HepG2 (cell line): Measurements from ENCODE around the gene ACOT8. TPM values are rescaled to one million over a fixed set of nuclear protein-coding genes. Genes with fewer than 3 reads are reported as not detected.

ENCODE experiments used
- DDIT3 ChIP-seq: sonication (generic); formaldehyde crosslinking; IDR thresholded peaks from 2 replicates; pipeline ENCODE4 v1.4.0; 2020; ENCODE audit warnings: mild to moderate bottlenecking, missing genetic modification reagents
- E2F1 ChIP-seq: sonication (generic); formaldehyde crosslinking; IDR thresholded peaks from 2 replicates; pipeline ENCODE4 v1.5.0; 2020; ENCODE audit warnings: missing genetic modification reagents
- FOSL1 ChIP-seq: sonication (generic); formaldehyde crosslinking; IDR thresholded peaks from 2 replicates; pipeline ENCODE4 v1.9.0; 2021; ENCODE audit warnings: missing genetic modification reagents, borderline replicate concordance
- GLI4 ChIP-seq: sonication (generic); formaldehyde crosslinking; IDR thresholded peaks from 2 replicates; pipeline ENCODE4 v1.5.1; 2020; ENCODE audit warnings: missing genetic modification reagents, mild to moderate bottlenecking, moderate library complexity, borderline replicate concordance
- LCORL ChIP-seq, 2 experiments: fragments of 450-650 bp in 1 of 2; sonication (generic) in 1 of 2; formaldehyde crosslinking in 1 of 2; IDR thresholded peaks; 2 replicates each; pipeline versions ENCODE4 v1.5.0 to v1.6.1; 2017 to 2020; ENCODE audit warnings: antibody characterized with exemption in 1 of 2, missing genetic modification reagents in 1 of 2
- NFYB ChIP-seq: sonication (generic); formaldehyde crosslinking; IDR thresholded peaks from 2 replicates; pipeline ENCODE4 v1.4.0; 2020; ENCODE audit warnings: missing genetic modification reagents
- PITX1 ChIP-seq: sonication (generic); formaldehyde crosslinking; IDR thresholded peaks from 2 replicates; pipeline ENCODE4 v1.5.1; 2020; ENCODE audit warnings: mild to moderate bottlenecking, missing genetic modification reagents
- POLR2A ChIP-seq, 2 experiments: IDR thresholded peaks; 2 replicates each; pipeline ENCODE4 v1.6.1; 2011; ENCODE audit warnings: low read depth in 2 of 2, low read length in 2 of 2, mild to moderate bottlenecking in 1 of 2, moderate library complexity in 1 of 2; ENCODE audit not compliant: insufficient read depth in 1 of 2
- TMF1 ChIP-seq: sonication (generic); formaldehyde crosslinking; IDR thresholded peaks from 2 replicates; pipeline ENCODE4 v1.8.1; 2022; ENCODE audit warnings: low read depth, missing genetic modification reagents
- ZNF34 ChIP-seq: sonication (generic); formaldehyde crosslinking; IDR thresholded peaks from 2 replicates; pipeline ENCODE4 v1.4.0; 2020; ENCODE audit warnings: mild to moderate bottlenecking, missing genetic modification reagents, borderline replicate concordance
- ZNF580 ChIP-seq: IDR thresholded peaks from 2 replicates; pipeline ENCODE4 v1.6.1; 2016; ENCODE audit warnings: low read depth, borderline replicate concordance
- ZNF737 ChIP-seq: sonication (generic); formaldehyde crosslinking; IDR thresholded peaks from 2 replicates; pipeline ENCODE4 v1.5.0; 2020; ENCODE audit warnings: missing genetic modification reagents, mild to moderate bottlenecking, borderline replicate concordance
- polyA plus RNA-seq, 8 experiments: library from polyadenylated mRNA; depleted of rRNA in 3 of 8; stranded (reverse) in 7 of 8; unstranded in 1 of 8; fragments of >200 nt; fragmentation: Illumina TruSeq in 4 of 8; extraction: Trizol in 4 of 8; gene quantifications; 2 replicates each; pipeline versions ENCODE4 v1.2.1 to v1.2.3, GENCODE V29; 2011 to 2016; ENCODE audit warnings: low read depth in 4 of 8, missing spikeins in 1 of 8, mixed read lengths in 1 of 8; ENCODE audit not compliant: insufficient read depth in 1 of 8
- total RNA-seq, 5 experiments: library from RNA; depleted of rRNA; stranded (reverse); fragments of >200 nt; fragmentation: Illumina TruSeq; extraction: Trizol; gene quantifications; 2 replicates each; pipeline ENCODE4 v1.2.3, GENCODE V29; 2016; ENCODE audit warnings: low read depth in 1 of 5
- TF ChIP-seq, protein P1 (sequence below): IDR thresholded peaks from 2 replicates; pipeline ENCODE4 v1.6.1; 2016; ENCODE audit warnings: missing biosample characterization, missing genetic modification reagents, low read depth
- TF ChIP-seq, protein P2 (sequence below): sonication (generic); formaldehyde crosslinking; IDR thresholded peaks from 2 replicates; pipeline ENCODE4 v1.8.1; 2023; ENCODE audit warnings: mild to moderate bottlenecking, inconsistent platforms, moderate library complexity, missing genetic modification reagents, borderline replicate concordance
- TF ChIP-seq, protein P3 (sequence below): sonication (generic); formaldehyde crosslinking; IDR thresholded peaks from 2 replicates; pipeline ENCODE4 v1.9.0; 2021; ENCODE audit warnings: mild to moderate bottlenecking, missing genetic modification reagents

The ACOT8 gene
- total and polyA plus RNA-seq, 2 of the 13 experiments (the other 11 are each of a cell fraction or from before 2014, with no cell fraction given), result 31.4 to 45.5 TPM

GRCh38 chr20:45833030-45833882 is 23.9 kb downstream of the ACOT8 start, which contains the start of gene SNX21 (continued):
- TF ChIP-seq, protein P1, sequence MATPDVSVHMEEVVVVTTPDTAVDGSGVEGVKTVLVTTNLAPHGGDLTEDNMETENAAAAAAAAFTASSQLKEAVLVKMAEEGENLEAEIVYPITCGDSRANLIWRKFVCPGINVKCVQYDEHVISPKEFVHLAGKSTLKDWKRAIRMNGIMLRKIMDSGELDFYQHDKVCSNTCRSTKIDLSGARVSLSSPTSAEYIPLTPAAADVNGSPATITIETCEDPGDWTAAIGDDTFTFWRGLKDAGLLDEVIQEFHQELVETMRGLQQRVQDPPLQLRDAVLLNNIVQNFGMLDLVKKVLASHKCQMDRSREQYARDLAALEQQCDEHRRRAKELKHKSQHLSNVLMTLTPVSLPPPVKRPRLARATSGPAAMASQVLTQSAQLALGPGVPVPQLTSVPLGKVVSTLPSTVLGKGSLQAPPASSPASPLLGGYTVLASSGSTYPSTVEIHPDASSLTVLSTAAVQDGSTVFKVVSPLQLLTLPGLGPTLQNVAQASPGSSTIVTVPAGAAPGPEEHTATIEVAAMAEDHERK, result no peak
- TF ChIP-seq E2F1 (CRISPR knock-in tag), result 0 out of 2 replicates have a peak, but pooled peaks have one; percentile 52
- TF ChIP-seq FOSL1 (CRISPR knock-in tag), result 0 out of 2 replicates have a peak, but pooled peaks have one; percentile 6
- TF ChIP-seq, protein P2, sequence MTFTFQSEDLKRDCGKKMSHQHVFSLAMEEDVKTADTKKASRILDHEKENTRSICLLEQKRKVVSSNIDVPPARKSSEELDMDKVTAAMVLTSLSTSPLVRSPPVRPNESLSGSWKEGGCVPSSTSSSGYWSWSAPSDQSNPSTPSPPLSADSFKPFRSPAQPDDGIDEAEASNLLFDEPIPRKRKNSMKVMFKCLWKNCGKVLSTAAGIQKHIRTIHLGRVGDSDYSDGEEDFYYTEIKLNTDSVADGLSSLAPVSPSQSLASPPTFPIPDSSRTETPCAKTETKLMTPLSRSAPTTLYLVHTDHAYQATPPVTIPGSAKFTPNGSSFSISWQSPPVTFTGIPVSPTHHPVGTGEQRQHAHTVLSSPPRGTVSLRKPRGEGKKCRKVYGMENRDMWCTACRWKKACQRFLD (CRISPR knock-in tag), result peak; percentile 31; the same call in 1 of the 2 replicates
- TF ChIP-seq, protein P3, sequence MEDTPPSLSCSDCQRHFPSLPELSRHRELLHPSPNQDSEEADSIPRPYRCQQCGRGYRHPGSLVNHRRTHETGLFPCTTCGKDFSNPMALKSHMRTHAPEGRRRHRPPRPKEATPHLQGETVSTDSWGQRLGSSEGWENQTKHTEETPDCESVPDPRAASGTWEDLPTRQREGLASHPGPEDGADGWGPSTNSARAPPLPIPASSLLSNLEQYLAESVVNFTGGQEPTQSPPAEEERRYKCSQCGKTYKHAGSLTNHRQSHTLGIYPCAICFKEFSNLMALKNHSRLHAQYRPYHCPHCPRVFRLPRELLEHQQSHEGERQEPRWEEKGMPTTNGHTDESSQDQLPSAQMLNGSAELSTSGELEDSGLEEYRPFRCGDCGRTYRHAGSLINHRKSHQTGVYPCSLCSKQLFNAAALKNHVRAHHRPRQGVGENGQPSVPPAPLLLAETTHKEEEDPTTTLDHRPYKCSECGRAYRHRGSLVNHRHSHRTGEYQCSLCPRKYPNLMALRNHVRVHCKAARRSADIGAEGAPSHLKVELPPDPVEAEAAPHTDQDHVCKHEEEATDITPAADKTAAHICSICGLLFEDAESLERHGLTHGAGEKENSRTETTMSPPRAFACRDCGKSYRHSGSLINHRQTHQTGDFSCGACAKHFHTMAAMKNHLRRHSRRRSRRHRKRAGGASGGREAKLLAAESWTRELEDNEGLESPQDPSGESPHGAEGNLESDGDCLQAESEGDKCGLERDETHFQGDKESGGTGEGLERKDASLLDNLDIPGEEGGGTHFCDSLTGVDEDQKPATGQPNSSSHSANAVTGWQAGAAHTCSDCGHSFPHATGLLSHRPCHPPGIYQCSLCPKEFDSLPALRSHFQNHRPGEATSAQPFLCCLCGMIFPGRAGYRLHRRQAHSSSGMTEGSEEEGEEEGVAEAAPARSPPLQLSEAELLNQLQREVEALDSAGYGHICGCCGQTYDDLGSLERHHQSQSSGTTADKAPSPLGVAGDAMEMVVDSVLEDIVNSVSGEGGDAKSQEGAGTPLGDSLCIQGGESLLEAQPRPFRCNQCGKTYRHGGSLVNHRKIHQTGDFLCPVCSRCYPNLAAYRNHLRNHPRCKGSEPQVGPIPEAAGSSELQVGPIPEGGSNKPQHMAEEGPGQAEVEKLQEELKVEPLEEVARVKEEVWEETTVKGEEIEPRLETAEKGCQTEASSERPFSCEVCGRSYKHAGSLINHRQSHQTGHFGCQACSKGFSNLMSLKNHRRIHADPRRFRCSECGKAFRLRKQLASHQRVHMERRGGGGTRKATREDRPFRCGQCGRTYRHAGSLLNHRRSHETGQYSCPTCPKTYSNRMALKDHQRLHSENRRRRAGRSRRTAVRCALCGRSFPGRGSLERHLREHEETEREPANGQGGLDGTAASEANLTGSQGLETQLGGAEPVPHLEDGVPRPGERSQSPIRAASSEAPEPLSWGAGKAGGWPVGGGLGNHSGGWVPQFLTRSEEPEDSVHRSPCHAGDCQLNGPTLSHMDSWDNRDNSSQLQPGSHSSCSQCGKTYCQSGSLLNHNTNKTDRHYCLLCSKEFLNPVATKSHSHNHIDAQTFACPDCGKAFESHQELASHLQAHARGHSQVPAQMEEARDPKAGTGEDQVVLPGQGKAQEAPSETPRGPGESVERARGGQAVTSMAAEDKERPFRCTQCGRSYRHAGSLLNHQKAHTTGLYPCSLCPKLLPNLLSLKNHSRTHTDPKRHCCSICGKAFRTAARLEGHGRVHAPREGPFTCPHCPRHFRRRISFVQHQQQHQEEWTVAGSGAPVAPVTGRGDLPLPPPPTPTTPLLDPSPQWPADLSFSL, result peak; percentile 42; the same call in 1 of the 2 replicates
- TF ChIP-seq POLR2A (IDR thresholded peaks at IDR 0.05; ENCODE audit: insufficient read depth in 1 of 2, low read depth in 2 of 2, low read length in 2 of 2), result peak; percentile 83 to 89; a peak in 3 of 4 replicates
- peak; percentile 36; the same call in 1 of the 2 replicates for TF ChIP-seq ZNF34 (CRISPR knock-in tag)
- TF ChIP-seq NFYB (CRISPR knock-in tag), result no peak
- TF ChIP-seq ZNF580, result 0 out of 2 replicates have a peak, but pooled peaks have one; percentile 3
- TF ChIP-seq PITX1 (CRISPR knock-in tag), result peak; percentile 26; the same call in 1 of the 2 replicates
- TF ChIP-seq DDIT3 (CRISPR knock-in tag), result no peak
- peak; percentile 71 for TF ChIP-seq LCORL (IDR thresholded peaks at IDR 0.05)
- peak; percentile 84 for TF ChIP-seq LCORL (CRISPR knock-in tag; IDR thresholded peaks at IDR 0.05)
- 0 out of 2 replicates have a peak, but pooled peaks have one; percentile 33 for TF ChIP-seq ZNF737 (CRISPR knock-in tag)
- no peak for TF ChIP-seq TMF1
- peak; percentile 9; the same call in 1 of the 2 replicates for TF ChIP-seq GLI4 (CRISPR knock-in tag)
